ENCODE data around the gene CEMIP. TPM values are rescaled to one million over a fixed set of nuclear protein-coding genes. Genes with fewer than 3 reads are reported as not detected.

CEMIP gene
- total and polyA plus RNA-seq, 12 donors, result 0.01 to 1.9 (median 0.23) TPM; not detected in 1

DNA sequence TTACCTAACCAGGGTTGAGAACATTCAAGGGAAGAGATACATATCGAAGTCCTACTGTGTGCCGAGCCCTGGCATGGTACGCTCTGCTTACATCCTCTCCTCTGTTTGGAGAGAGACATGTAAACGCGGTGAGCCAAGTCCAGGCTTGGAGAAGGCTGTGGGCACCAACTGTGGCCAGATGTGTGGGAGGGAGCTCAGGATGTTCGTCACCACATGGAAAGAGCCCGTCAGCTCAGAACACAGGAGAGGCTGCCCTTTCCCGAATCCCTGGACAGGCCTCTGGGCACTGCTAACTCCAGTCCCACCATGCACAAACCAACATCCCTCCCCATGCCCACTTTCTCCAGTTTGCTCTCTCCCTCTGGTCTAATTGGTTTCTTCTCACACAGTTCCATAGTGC, 167.4 kb downstream of the CEMIP start:
- Histone ChIP-seq H3K36me3 (peaks cover 0 to 96% (median 36%) of the 10 kb centered on the region in 9 donors), H3K9me3 (no peaks in the 10 kb centered on the region), H3K27me3 (no peaks in the 10 kb centered on the region), H3K27ac (no peak overlapping the region), H3K4me3 (no peak overlapping the region), H3K4me1 (peaks cover 0 to 12% (median 0%) of the 10 kb centered on the region in 9 donors)
- intact Hi-C loops (cut with DNase I), result loop anchor here in 2 of 10 donors (5.0 to 10.0 kb wide), 3 partner anchors 154 to 372 kb away; no protein-coding TSS in a partner anchor
- TF ChIP-seq, protein P1, sequence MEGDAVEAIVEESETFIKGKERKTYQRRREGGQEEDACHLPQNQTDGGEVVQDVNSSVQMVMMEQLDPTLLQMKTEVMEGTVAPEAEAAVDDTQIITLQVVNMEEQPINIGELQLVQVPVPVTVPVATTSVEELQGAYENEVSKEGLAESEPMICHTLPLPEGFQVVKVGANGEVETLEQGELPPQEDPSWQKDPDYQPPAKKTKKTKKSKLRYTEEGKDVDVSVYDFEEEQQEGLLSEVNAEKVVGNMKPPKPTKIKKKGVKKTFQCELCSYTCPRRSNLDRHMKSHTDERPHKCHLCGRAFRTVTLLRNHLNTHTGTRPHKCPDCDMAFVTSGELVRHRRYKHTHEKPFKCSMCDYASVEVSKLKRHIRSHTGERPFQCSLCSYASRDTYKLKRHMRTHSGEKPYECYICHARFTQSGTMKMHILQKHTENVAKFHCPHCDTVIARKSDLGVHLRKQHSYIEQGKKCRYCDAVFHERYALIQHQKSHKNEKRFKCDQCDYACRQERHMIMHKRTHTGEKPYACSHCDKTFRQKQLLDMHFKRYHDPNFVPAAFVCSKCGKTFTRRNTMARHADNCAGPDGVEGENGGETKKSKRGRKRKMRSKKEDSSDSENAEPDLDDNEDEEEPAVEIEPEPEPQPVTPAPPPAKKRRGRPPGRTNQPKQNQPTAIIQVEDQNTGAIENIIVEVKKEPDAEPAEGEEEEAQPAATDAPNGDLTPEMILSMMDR (IDR thresholded peaks at IDR 0.05), result no peak
- DNase-seq (no peak), ATAC-seq (no peak)
- WGBS, 2 donors, result 96% methylated on average over 8 of the region's 8 CpGs

- intact Hi-C loops (cut with DNase I), result loop anchor here in 2 of 10 donors (5.0 to 10.0 kb wide), 3 partner anchors 156 to 374 kb away; no protein-coding TSS in a partner anchor
- H3K36me3 ChIP-seq, result peaks cover 0 to 91% (median 30%) of the 10 kb centered on the region in 9 donors
Measured at GRCh38 chr15:80948651-80949292, 169.6 kb downstream of the CEMIP start.

GRCh38 chr15:80949756-80950155, 170.6 kb downstream of the CEMIP start:
- DNase-seq (no peak), ATAC-seq (no peak)
- TF ChIP-seq, protein P1 (IDR thresholded peaks at IDR 0.05), result no peak
- Histone ChIP-seq H3K4me3 (no peak overlapping the region), H3K27me3 (no peaks in the 10 kb centered on the region), H3K36me3 (peaks cover 0 to 83% (median 30%) of the 10 kb centered on the region in 9 donors), H3K27ac (no peak overlapping the region), H3K9me3 (no peaks in the 10 kb centered on the region), H3K4me1 (no peaks in the 10 kb centered on the region)
- intact Hi-C loops (cut with DNase I), result loop anchor here in 5 of 10 donors (5.0 to 10.0 kb wide), 6 partner anchors 47 to 485 kb away; no protein-coding TSS in a partner anchor
- WGBS, 2 donors, result 95 to 99% methylated on average over 4 of the region's 4 CpGs

More at GRCh38 chr15:80948651-80949292, 169.6 kb downstream of the CEMIP start:
- no peak for ATAC-seq
- no peak for DNase-seq
- Histone ChIP-seq H3K9me3 (no peaks in the 10 kb centered on the region), H3K4me3 (no peak overlapping the region), H3K27ac (no peak overlapping the region), H3K27me3 (no peaks in the 10 kb centered on the region), H3K4me1 (no peaks in the 10 kb centered on the region)
- 97% methylated on average over 13 of the region's 13 CpGs for WGBS, 2 donors
- TF ChIP-seq, protein P1 (IDR thresholded peaks at IDR 0.05), result no peak

GRCh38 chr15:80950291-80951078, 171.3 kb downstream of the CEMIP start:
- 92 to 94% methylated on average over 8 of the region's 8 CpGs for whole genome bisulfite sequencing, 2 donors
- H3K27me3 ChIP-seq, result no peaks in the 10 kb centered on the region
- H3K27ac ChIP-seq, result no peak overlapping the region
- intact Hi-C loops (cut with DNase I), result loop anchor here in 3 of 10 donors (5.0 to 10.0 kb wide), 3 partner anchors 48 to 486 kb away; no protein-coding TSS in a partner anchor
- H3K9me3 ChIP-seq, result no peaks in the 10 kb centered on the region
- H3K4me3 ChIP-seq, result no peak overlapping the region
- no peaks in the 10 kb centered on the region for H3K4me1 ChIP-seq
- TF ChIP-seq, protein P1 (IDR thresholded peaks at IDR 0.05), result no peak
- DNase-seq (no peak), ATAC-seq (no peak)
- peaks cover 0 to 76% (median 30%) of the 10 kb centered on the region in 9 donors for H3K36me3 ChIP-seq

Data from heart right ventricle (tissue), 16 donors.